ENCODE data around the gene ZFAND2A.

ZFAND2A gene

GRCh38 chr7:1113548-1113885 lies 46.5 kb downstream of the ZFAND2A start:
- no peak for DNase-seq (ENCODE audit: low spot score)
- CTCF ChIA-PET, result interaction anchor here (1.2 to 1.5 kb wide), 3 partner anchors 14 to 121 kb away, joined by 4 to 8 read pairs (median 7); no protein-coding TSS in a partner anchor
- POLR2A ChIA-PET (ENCODE audit: low non-redundant PET), result no interaction called here
- no peak overlapping the region for H3K27ac ChIP-seq
- no peak for TF ChIP-seq CTCF (conservative IDR thresholded peaks at IDR 0.05; ENCODE audit: low read depth)

- no peak overlapping the region for H3K27ac ChIP-seq
- no peak for DNase-seq (ENCODE audit: low spot score)
- TF ChIP-seq CTCF (conservative IDR thresholded peaks at IDR 0.05; ENCODE audit: low read depth), result no peak
- ChIA-PET CTCF (interaction anchor here (0.6 to 1.5 kb wide), 5 partner anchors 13 to 120 kb away, joined by 3 to 8 read pairs (median 6); no protein-coding TSS in a partner anchor), POLR2A (ENCODE audit: low non-redundant PET) (no interaction called here)
Observed at GRCh38 chr7:1112625-1113547, 47.1 kb downstream of the ZFAND2A start.

- H3K27ac ChIP-seq, result no peak overlapping the region
- no peak for TF ChIP-seq CTCF (conservative IDR thresholded peaks at IDR 0.05; ENCODE audit: low read depth)
- ChIA-PET POLR2A (ENCODE audit: low non-redundant PET) (no interaction called here), CTCF (interaction anchor here (0.6 to 1.5 kb wide), 5 partner anchors 13 to 119 kb away, joined by 3 to 8 read pairs (median 6); no protein-coding TSS in a partner anchor)
- DNase-seq (ENCODE audit: low spot score), result no peak
Observed at GRCh38 chr7:1112109-1112508, 47.9 kb downstream of the ZFAND2A start.

GRCh38 chr7:1111156-1111555 lies 48.8 kb downstream of the ZFAND2A start:
- DNase-seq (ENCODE audit: low spot score), result no peak
- CTCF ChIA-PET, result no interaction called here
- POLR2A ChIA-PET (ENCODE audit: low non-redundant PET), result interaction anchor here (0.6 kb wide), 1 partner anchor 340 kb away, joined by 3 read pairs; no protein-coding TSS in a partner anchor
- no peak overlapping the region for H3K27ac ChIP-seq
- TF ChIP-seq CTCF (conservative IDR thresholded peaks at IDR 0.05; ENCODE audit: low read depth), result no peak

GRCh38 chr7:1110358-1110757 lies 49.6 kb downstream of the ZFAND2A start:
- ChIA-PET POLR2A (ENCODE audit: low non-redundant PET) (no interaction called here), CTCF (interaction anchor here (0.7 kb wide), 1 partner anchor 33 kb away, joined by 4 read pairs; no protein-coding TSS in a partner anchor)
- H3K27ac ChIP-seq, result no peak overlapping the region
- TF ChIP-seq CTCF (conservative IDR thresholded peaks at IDR 0.05; ENCODE audit: low read depth), result no peak
- no peak for DNase-seq (ENCODE audit: low spot score)

- TF ChIP-seq CTCF (conservative IDR thresholded peaks at IDR 0.05; ENCODE audit: low read depth), result no peak
- CTCF ChIA-PET, result no interaction called here
- H3K27ac ChIP-seq, result no peak overlapping the region
- POLR2A ChIA-PET (ENCODE audit: low non-redundant PET), result no interaction called here
- DNase-seq (ENCODE audit: low spot score), result no peak
Observed at GRCh38 chr7:1109581-1110310, 50.2 kb downstream of the ZFAND2A start.

Data from RWPE1 (cell line).